Measurements from ENCODE around the gene TGFBR3.

The TGFBR3 gene

GRCh38 chr1:91821126-91821868 is 64.7 kb downstream of the TGFBR3 start:
- no peak for DNase-seq

- no peak for DNase-seq
Observed at GRCh38 chr1:91819038-91819788, 66.7 kb downstream of the TGFBR3 start.

GRCh38 chr1:91818713-91818975 is 67.3 kb downstream of the TGFBR3 start:
- DNase-seq = no peak

- no peak for DNase-seq
Observed at GRCh38 chr1:91817211-91817905, 68.6 kb downstream of the TGFBR3 start.

- DNase-seq = no peak
Observed at GRCh38 chr1:91816031-91816430, 69.9 kb downstream of the TGFBR3 start.

- DNase-seq = no peak
Observed at GRCh38 chr1:91814448-91814847, 71.5 kb downstream of the TGFBR3 start.

- DNase-seq = no peak
Observed at GRCh38 chr1:91813813-91814212, 72.1 kb downstream of the TGFBR3 start.

- DNase-seq = no peak
Observed at GRCh38 chr1:91811363-91812025, 74.5 kb downstream of the TGFBR3 start.

- no peak for DNase-seq
Observed at GRCh38 chr1:91809317-91809716, 76.6 kb downstream of the TGFBR3 start.

GRCh38 chr1:91807921-91808620 is 77.9 kb downstream of the TGFBR3 start:
- no peak for DNase-seq

GRCh38 chr1:91806769-91807700 is 78.9 kb downstream of the TGFBR3 start:
- no peak for DNase-seq

GRCh38 chr1:91806181-91806768 is 79.7 kb downstream of the TGFBR3 start:
- no peak for DNase-seq

- DNase-seq = no peak
Observed at GRCh38 chr1:91805311-91805801, 80.6 kb downstream of the TGFBR3 start.

- DNase-seq = no peak
Observed at GRCh38 chr1:91804546-91805023, 81.4 kb downstream of the TGFBR3 start.

GRCh38 chr1:91803847-91804545 is 82.0 kb downstream of the TGFBR3 start:
- peak; percentile 34 for DNase-seq

GRCh38 chr1:91803123-91803522 is 82.8 kb downstream of the TGFBR3 start:
- no peak for DNase-seq

GRCh38 chr1:91801496-91802115 is 84.3 kb downstream of the TGFBR3 start:
- DNase-seq = no peak

GRCh38 chr1:91799863-91800262 is 86.1 kb downstream of the TGFBR3 start:
- DNase-seq = no peak

GRCh38 chr1:91799159-91799558 is 86.8 kb downstream of the TGFBR3 start:
- DNase-seq = no peak

GRCh38 chr1:91798740-91799139 is 87.2 kb downstream of the TGFBR3 start:
- no peak for DNase-seq

Data from KG1 (cell line).